Measurements from ENCODE around the gene CD209.

CD209 gene

GRCh38 chr19:7736148-7736547 is 11.2 kb downstream of the CD209 start:
- no peak for DNase-seq

GRCh38 chr19:7734220-7735203 is 12.8 kb downstream of the CD209 start:
- DNase-seq: no peak

DNA sequence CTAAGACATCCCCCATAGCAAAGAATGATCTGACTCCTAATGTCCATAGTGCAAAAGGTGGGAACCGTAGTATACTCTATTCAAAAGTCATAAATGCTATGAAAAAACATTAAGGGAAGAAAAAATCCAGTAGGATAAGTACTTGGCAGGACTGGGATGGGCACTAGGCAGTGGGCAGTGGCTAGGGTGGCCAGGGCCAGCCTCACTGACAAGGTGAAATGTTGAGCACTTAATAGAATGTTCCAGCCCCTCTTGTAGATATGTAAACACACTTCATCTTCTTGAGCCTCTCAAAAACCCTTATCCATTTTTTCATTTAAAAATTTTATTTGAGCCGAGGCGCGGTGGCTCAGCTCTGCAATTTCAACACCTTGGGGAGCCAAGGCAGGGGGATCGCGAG is 14.0 kb downstream of the CD209 start:
- no peak for DNase-seq

DNA sequence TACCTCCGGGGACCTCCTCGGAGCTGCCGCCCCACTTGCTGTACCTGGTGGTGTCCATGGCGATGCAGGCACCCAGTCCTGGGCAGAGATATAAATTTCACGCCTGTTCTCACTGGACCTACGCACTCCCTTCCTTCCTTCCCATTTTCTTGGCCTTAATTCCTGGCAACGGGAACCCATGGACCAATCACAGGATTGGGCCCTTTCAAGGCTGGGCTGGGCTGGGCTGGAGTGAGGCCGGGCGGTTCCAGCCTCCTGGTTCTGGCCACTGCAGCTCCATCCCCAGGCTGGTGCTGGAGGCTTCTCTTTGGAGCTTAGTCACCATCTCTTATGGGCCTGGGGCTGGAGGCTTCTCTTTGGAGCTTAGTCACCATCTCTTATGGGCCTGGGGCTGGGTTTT is 15.3 kb downstream of the CD209 start, which contains the start of gene CLEC4G:
Gene CLEC4G (minus strand): TSS at position 66 of the 400 bp plus-strand sequence. CDS start 8 bp downstream, at position 58.
- no peak for DNase-seq

DNA sequence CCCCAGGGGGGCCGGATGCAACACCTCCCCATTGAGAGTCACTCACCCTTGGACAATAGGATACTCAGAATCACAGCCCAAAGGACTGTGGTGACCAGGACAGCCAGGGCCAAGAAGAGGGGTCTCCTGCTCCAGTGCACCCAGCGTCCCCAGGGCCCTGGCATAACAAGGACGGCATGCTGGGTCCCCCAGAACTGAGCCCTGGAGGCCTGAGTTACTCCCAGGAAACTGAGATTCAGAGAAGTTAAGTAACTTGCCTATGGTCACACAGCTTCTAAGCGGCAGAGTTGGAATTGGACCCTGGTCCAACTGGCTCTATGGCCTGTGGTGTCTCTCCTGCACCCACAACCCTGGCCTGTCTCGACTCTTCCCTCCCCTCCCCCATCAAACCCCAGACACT is 15.7 kb downstream of the CD209 start:
- no peak for DNase-seq

DNA sequence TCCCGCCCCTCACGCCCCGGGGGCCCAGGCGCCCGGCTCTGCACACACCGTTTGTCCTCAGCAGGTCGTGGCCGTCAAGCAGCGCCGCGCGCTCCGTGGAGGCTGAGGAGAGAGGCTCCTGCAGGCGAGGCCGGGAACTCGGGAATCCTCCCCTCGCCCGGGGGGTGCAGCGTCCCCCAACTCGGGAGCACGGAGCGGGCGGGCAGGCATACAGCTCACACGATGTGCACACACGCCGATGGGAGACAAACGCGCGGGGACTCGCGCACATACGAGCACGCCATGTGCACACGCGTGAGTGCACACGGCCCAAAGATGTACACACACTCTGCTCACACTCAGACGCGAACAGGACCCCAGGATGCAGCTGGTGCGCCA is 16.1 kb downstream of the CD209 start:
- no peak for DNase-seq

DNA sequence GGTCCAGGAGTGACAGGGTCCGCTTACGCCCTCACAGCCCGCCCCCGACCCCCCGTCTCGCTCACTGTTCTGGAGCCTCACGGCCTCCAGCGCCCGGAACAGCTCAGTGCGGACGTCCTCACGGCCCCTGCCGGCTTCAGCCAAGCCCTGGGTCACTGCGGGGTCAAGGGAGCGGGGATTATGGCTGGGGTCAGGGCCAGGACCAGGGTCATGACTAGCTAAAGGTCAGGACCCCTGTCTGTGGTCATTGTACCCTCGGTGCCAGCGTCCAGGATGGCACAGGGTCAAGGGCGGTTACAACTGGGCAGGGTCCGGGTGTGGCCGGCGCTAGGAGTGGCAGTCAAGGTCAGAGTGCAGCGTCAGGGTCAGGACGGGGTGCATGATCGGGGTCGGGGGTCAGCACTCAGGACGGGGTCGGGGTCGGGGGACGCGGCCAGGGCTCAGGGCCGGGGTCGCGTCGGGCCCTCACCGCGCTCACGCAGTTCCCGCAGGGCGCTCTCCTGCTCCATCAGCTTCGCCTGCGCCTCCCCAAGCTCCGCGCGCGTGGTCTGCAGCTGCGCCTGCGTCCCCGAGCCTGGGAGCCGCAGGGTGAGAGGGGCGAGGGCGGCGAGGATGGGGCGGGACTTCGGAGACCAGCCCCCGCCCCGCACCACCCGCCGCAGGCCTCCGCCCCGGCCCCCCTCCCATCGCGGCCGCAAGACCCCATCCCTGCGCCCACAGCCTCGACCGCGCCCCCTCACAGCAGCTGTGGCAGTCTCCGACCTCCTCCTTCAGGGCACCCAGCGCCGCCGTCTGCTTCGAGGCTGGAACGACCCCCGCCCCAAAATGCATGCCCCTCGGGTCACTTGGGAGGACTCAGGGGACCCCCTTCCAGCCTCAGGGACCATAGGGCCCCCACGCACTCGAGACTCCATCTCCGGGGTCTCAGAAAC is 16.8 kb downstream of the CD209 start:
- DNase-seq: no peak

GRCh38 chr19:7729831-7730285 is 17.5 kb downstream of the CD209 start:
- no peak for DNase-seq

DNA sequence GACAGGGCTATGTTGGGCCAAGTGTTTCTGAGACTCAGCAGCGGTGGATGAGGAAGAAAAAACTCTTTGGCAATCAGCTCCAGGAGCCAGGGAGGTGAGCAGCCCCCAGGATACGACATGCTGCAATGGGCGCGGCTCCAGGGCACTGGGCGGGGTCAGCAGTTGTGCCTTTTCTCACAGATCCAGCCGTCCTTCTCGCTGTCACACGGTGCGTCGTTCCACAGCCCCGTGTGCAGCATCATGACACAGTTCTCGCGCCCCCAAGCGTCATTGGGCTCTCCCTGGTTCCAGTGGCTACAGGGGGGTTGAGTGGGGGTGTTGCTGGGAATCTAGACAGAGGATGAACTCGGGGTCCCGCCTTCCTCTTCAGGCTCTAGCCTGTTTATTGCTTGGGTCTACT is 18.1 kb downstream of the CD209 start:
- no peak for DNase-seq

DNA sequence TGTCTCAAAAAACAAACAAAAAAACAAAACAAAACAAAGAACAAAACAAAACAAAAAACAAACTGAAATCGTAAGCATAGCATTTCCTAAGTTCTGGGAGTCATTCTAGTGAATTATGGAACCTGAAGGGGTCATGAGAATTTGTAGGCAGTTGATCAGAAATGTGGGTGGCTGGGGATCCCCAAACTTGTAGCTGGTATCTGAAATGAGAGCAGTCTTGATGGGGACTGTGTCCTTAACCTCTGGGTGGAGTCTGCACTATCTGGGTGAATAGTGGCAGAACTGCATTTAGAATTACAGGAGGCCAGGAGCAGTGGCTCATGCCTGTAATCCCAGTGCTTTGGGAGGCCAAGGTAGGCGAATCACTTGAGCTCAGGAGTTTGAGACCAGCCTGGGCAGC is 21.5 kb downstream of the CD209 start:
- DNase-seq: no peak

DNA sequence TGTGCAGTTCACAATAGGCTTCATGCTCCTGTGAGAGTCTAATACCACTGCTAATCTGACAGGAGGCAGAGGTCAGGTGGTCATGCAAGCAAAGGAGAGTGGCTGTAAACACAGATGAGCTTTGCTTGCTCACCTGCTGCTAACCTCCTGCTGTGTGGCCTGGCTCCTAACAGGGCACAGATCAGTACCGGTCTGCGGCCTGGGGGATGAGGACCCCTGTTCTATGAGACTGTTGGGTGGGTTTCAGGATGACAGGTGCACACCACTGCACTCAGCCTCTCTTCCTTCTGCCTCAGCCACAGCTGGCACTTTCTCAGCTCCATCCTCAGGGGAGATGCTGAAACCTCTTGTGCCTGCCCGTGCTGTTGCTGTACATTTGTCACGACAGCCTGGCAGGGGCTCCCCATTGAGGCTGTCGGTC is 25.1 kb downstream of the CD209 start:
- DNase-seq: no peak

- no peak for DNase-seq
Observed at GRCh38 chr19:7720351-7720750, 27.0 kb downstream of the CD209 start.

DNA sequence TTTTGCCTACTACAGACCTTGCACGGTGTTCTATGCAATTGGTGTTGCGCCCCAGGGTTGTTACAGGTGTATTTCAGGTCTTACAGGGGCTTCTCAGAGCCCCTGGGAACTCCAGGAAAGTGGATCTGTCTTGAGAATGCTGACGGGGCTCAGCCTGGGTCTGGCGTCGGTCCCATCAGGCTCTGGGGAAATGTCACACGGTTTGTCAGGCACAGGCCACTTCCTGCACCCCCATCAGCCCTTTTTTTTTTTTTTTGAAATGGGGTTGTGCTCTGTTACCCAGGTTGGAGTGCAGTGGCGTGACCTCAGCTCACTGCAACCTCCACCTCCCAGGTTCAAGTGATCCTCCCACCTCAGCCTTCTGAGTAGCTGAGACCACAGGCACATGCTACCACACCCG is 28.7 kb downstream of the CD209 start:
- DNase-seq: no peak

DNA sequence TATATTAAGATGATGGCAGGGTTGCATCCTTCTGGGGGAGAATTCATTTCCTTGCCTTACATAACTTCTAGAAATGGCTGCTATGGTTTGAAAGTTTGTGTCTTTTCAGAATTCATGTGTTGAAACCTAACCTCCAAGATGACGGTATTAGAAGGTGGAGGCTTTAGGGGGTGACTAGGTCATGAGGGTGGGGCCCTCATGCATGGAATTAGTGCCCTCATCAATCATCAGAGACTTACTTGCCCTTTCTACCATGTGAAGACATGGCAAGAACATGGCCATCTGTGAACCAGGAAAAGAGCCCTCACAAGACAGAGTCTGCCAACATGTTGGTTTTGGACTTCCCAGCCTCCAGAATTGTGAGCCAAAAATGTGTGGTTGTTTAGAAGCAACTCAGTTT is 30.6 kb downstream of the CD209 start:
- no peak for DNase-seq

DNA sequence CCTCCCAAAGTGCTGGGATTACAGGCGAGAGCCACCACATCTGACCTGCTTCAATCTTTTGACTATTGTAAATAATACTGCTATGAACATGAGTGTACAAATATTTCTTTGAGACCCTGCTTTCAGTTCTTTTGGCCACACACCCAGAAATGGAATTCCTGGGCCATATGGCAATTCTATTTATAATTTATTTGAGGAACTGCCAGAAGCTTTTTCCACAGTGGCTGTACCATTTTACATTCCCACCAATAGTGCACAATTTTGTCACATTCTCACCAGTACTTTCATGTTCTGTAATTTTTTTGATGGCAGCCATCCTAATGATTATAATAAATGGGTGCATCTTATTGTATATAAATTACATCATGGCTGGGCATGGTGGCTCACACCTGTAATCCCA is 31.7 kb downstream of the CD209 start:
- DNase-seq: no peak

DNA sequence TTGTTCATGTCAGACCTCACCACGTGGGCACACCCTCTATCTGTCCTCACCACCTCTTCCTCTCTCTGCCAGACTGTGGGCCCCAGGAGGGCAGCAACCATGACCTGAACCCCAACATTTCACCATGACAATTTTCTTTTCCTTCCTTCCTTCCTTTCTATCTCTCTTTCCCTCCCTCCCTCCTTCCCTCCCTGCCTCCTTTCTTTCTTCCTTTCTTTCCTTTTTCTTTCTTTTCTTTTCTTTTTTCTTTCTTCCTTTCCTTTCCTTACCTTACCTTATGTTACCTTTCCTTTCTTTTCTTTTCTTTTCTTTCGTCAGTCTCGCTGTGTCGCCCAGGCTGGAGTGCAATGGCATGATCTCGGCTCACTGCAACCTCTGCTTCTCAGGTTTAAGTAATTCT is 36.7 kb downstream of the CD209 start:
- DNase-seq: no peak

GRCh38 chr19:7709932-7710460 is 37.3 kb downstream of the CD209 start:
- no peak for DNase-seq

DNA sequence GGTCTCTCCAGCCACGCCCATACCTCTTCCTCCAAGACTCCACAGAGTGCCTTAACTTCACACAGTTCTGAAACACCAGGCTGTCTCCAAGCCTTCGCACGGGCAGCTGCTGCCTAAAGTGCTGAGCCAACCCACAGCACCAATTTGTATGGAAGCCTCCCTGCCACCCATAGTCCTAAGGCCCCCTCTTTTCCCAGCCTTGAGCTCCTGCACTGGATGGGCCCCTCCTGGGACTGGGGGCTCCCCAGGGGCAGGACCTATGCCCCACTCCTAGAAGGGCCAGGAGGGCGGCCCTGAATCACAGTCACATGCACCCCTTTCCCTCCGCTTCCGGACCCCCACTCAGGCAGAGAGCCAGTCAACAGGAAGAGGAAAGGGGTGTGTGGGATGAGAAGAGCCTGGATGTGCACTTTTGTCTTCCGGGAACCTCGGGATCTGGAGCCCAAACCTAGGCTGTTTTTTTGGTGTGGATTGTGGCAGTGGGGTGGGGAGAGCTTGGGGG is 40.3 kb downstream of the CD209 start:
- no peak for DNase-seq

DNA sequence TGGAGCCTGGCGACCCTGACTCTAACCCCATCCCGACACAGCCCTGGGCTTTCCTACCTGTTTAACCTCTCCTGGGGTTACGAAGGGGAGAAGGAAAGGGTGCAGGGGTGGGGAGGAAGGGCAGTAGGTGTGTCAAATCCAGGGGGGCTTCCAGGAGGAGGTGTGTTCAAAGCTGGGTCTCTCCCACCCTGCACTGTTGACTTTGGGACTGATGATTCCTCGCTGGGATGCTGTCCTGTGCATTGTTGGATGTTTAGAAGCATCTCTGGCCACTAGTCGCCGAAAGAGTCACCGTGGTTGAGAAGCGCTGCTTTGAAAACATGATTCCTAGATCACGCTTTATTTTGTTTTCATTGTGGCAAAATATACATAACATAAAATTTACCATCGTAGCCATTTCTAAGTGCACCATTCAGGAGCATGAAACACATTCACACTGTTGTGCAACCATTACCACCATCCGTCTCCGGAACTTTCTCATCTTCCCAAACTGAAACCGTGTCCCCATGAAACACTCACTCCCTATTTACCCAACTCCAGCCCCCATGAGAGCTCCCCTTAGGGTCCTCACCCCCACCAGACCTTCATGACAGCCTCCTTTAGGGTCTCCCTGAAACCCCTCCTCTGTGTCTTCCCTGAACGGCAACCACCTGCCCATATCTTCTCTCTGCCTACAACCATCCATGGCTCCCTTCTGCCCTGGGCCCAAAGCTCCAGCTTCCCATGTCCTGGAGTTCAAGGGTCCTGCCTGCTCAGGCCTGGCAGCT is 41.0 kb downstream of the CD209 start:
- no peak for DNase-seq

GRCh38 chr19:7705387-7706187 is 41.7 kb downstream of the CD209 start:
- DNase-seq: peak; percentile 81
